ENCODE data around the gene RANBP3. TPM values are rescaled to one million over a fixed set of nuclear protein-coding genes. Genes with fewer than 3 reads are reported as not detected.

The RANBP3 gene
- polyA plus RNA-seq, 1 donor, result 45.6 TPM

- DNase-seq (ENCODE audit: low read depth), result no peak
These were observed 72.7 kb downstream of the RANBP3 start for GRCh38 chr19:5905114-5905778.

GRCh38 chr19:5904352-5905113, 73.4 kb downstream of the RANBP3 start, which contains the start of gene VMAC:
VMAC (plus strand) TSS chr19:5904872; CDS start chr19:5904891, 19 bp downstream.
- peak; percentile 100 for DNase-seq (ENCODE audit: low read depth)

GRCh38 chr19:5903624-5904351, 74.2 kb downstream of the RANBP3 start, which contains the start of gene NDUFA11:
NDUFA11 (minus strand) TSS chr19:5903790; CDS start chr19:5903708, 82 bp downstream.
- peak; percentile 74 for DNase-seq (ENCODE audit: low read depth)

GRCh38 chr19:5903056-5903623, 74.8 kb downstream of the RANBP3 start:
- DNase-seq (ENCODE audit: low read depth), result no peak

GRCh38 chr19:5900976-5901375, 77.0 kb downstream of the RANBP3 start:
- DNase-seq (ENCODE audit: low read depth), result no peak

GRCh38 chr19:5899728-5900526, 78.0 kb downstream of the RANBP3 start:
- no peak for DNase-seq (ENCODE audit: low read depth)

- DNase-seq (ENCODE audit: low read depth), result no peak
These were observed 80.6 kb downstream of the RANBP3 start for GRCh38 chr19:5897189-5897969.

GRCh38 chr19:5896365-5897076, 81.4 kb downstream of the RANBP3 start:
- DNase-seq (ENCODE audit: low read depth), result no peak

GRCh38 chr19:5895890-5896289, 82.0 kb downstream of the RANBP3 start:
- DNase-seq (ENCODE audit: low read depth), result no peak

GRCh38 chr19:5895409-5895808, 82.5 kb downstream of the RANBP3 start:
- no peak for DNase-seq (ENCODE audit: low read depth)

- DNase-seq (ENCODE audit: low read depth), result no peak
These were observed 83.1 kb downstream of the RANBP3 start for GRCh38 chr19:5894704-5895349.

GRCh38 chr19:5893907-5894703, 83.8 kb downstream of the RANBP3 start:
- DNase-seq (ENCODE audit: low read depth), result no peak

- DNase-seq (ENCODE audit: low read depth), result no peak
These were observed 84.5 kb downstream of the RANBP3 start for GRCh38 chr19:5893296-5893903.

GRCh38 chr19:5892772-5893275, 85.1 kb downstream of the RANBP3 start:
- no peak for DNase-seq (ENCODE audit: low read depth)

- DNase-seq (ENCODE audit: low read depth), result no peak
These were observed 85.8 kb downstream of the RANBP3 start for GRCh38 chr19:5891938-5892771.

GRCh38 chr19:5891572-5891937, 86.4 kb downstream of the RANBP3 start:
- DNase-seq (ENCODE audit: low read depth), result no peak

- DNase-seq (ENCODE audit: low read depth), result no peak
These were observed 87.8 kb downstream of the RANBP3 start for GRCh38 chr19:5890099-5890498.
